22Rv1 (cell line): Measurements from ENCODE around the gene PRSS36.

Experiments
- H3K27ac ChIP-seq: fragments of 450-650 bp; 2 replicates; pipeline ENCODE4 v1.5.1; 2017
- ZFX ChIP-seq: fragments of 450-650 bp; IDR thresholded peaks from 2 replicates; pipeline ENCODE4 v1.6.1; 2017; ENCODE audit warnings: antibody characterized with exemption, borderline replicate concordance
- TF ChIP-seq, protein P1 (sequence below): fragments of 450-650 bp; IDR thresholded peaks from 2 replicates; pipeline ENCODE4 v1.5.1; 2017; ENCODE audit warnings: mild to moderate bottlenecking

Gene PRSS36

GRCh38 chr16:31114468-31114867 is 35.4 kb downstream of the PRSS36 start:
- TF ChIP-seq, protein P1, sequence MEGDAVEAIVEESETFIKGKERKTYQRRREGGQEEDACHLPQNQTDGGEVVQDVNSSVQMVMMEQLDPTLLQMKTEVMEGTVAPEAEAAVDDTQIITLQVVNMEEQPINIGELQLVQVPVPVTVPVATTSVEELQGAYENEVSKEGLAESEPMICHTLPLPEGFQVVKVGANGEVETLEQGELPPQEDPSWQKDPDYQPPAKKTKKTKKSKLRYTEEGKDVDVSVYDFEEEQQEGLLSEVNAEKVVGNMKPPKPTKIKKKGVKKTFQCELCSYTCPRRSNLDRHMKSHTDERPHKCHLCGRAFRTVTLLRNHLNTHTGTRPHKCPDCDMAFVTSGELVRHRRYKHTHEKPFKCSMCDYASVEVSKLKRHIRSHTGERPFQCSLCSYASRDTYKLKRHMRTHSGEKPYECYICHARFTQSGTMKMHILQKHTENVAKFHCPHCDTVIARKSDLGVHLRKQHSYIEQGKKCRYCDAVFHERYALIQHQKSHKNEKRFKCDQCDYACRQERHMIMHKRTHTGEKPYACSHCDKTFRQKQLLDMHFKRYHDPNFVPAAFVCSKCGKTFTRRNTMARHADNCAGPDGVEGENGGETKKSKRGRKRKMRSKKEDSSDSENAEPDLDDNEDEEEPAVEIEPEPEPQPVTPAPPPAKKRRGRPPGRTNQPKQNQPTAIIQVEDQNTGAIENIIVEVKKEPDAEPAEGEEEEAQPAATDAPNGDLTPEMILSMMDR: no peak
- no peak for TF ChIP-seq ZFX
- peak overlapping the region; percentile 77 for H3K27ac ChIP-seq

- TF ChIP-seq, protein P1: no peak
- no peak for TF ChIP-seq ZFX
- H3K27ac ChIP-seq: peak overlapping the region; percentile 77
Measured at GRCh38 chr16:31113121-31114120, 36.4 kb downstream of the PRSS36 start.

DNA sequence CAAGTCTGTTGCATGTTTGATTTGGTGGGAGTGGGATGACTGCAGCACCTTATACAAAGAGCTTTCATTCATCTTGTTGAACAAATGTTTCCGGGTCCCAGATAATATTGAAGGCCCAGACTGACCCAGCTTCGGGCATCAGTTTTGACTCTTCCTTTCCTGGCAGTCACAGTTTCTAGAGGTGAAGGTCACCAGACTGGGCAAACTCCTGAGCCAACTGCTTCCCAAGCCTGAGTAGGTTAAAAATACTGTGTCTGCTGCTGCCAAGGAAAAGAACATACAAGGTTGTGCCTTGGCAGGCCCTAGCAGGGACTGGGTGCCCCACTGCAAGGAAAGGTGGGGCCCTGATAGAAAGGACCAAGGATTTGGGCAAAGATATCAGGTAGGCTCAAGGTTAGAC is 37.2 kb downstream of the PRSS36 start:
- TF ChIP-seq, protein P1: no peak
- no peak for TF ChIP-seq ZFX
- H3K27ac ChIP-seq: peak overlapping the region; percentile 77

DNA sequence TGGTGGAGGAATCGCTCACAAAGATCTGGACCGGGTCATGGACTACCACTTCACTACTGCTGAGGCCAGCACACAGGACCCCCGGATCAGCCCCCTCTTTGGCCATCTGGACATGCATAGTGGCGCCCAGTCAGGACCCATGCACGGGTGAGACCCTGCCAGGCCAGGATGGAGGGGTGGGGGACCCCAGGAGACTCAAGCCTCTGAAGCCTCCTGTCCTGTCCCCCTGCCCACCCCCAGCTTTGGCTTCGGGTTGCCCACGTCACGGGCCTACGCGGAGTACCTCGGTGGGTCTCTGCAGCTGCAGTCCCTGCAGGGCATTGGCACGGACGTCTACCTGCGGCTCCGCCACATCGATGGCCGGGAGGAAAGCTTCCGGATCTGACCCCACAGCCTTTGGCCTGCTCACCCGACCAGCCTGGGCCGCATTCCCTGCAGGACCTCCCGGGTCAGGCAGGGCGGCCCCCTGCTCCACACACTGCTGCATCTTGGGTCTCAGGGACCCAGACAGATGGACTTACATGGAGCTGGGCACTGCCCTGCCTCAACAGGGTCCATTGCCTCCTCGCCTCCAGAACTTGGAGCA is 37.9 kb downstream of the PRSS36 start:
- TF ChIP-seq, protein P1: no peak
- TF ChIP-seq ZFX: no peak
- H3K27ac ChIP-seq: no peak overlapping the region

- H3K27ac ChIP-seq: no peak overlapping the region
- TF ChIP-seq, protein P1: no peak
Measured at GRCh38 chr16:31110106-31111034, 39.5 kb downstream of the PRSS36 start.

GRCh38 chr16:31109622-31110021 is 40.2 kb downstream of the PRSS36 start:
- 0 out of 2 replicates have a peak overlapping the region, but pooled peaks have one; percentile 69 for H3K27ac ChIP-seq
- no peak for TF ChIP-seq ZFX
- TF ChIP-seq, protein P1: no peak
